Mesenchymal stem cell (in vitro differentiated cells and primary cell): ENCODE data around the gene JAG2.

Experiments used
- DNase-seq: peaks from one replicate; pipeline ENCODE4 v3.0.0-alpha.2; 2013
- H2AFZ ChIP-seq: one replicate; pipeline ENCODE4 v1.6.1; 2013; ENCODE audit warnings: low read depth, mild to moderate bottlenecking, control low read depth, inconsistent platforms, low read length, moderate library complexity
- H2AK5ac ChIP-seq: 2 replicates; pipeline ENCODE4 v1.6.1; 2013; ENCODE audit warnings: low read length, moderate library complexity, mild to moderate bottlenecking, inconsistent platforms; ENCODE audit not compliant: severe bottlenecking
- H2BK120ac ChIP-seq: one replicate; pipeline ENCODE4 v1.6.1; 2013; ENCODE audit warnings: low read depth, mild to moderate bottlenecking, inconsistent platforms, low read length, moderate library complexity
- H2BK12ac ChIP-seq, 2 experiments: one replicate each; pipeline ENCODE4 v1.6.1; 2013; ENCODE audit warnings: inconsistent platforms in 2 of 2, low read length in 2 of 2, mild to moderate bottlenecking in 2 of 2, moderate library complexity in 2 of 2, control low read depth in 1 of 2
- H2BK15ac ChIP-seq: one replicate; pipeline ENCODE4 v1.6.1; 2013; ENCODE audit warnings: mild to moderate bottlenecking, low read depth, inconsistent platforms; ENCODE audit not compliant: poor library complexity, severe bottlenecking
- H2BK5ac ChIP-seq: 2 replicates; pipeline ENCODE4 v1.6.1; 2013; ENCODE audit warnings: low read depth, mild to moderate bottlenecking, low read length, control low read depth, inconsistent platforms; ENCODE audit not compliant: poor library complexity, severe bottlenecking
- H3K14ac ChIP-seq, 2 experiments: one replicate each; pipeline ENCODE4 v1.6.1; 2013; ENCODE audit warnings: inconsistent platforms in 2 of 2, low read length in 2 of 2, control low read depth in 1 of 2, mild to moderate bottlenecking in 1 of 2, moderate library complexity in 1 of 2
- H3K18ac ChIP-seq, 2 experiments: one replicate each; pipeline ENCODE4 v1.6.1; 2013; ENCODE audit warnings: inconsistent platforms in 2 of 2, low read length in 2 of 2, control low read depth in 1 of 2, low read depth in 1 of 2, mild to moderate bottlenecking in 1 of 2
- H3K23ac ChIP-seq, 2 experiments: one replicate each; pipeline ENCODE4 v1.6.1; 2013; ENCODE audit warnings: inconsistent platforms in 2 of 2, low read length in 2 of 2, mild to moderate bottlenecking in 2 of 2, moderate library complexity in 2 of 2, control low read depth in 1 of 2
- H3K27ac ChIP-seq: 2 replicates; pipeline ENCODE4 v1.5.1; 2013; ENCODE audit warnings: mild to moderate bottlenecking, moderate library complexity, low read length, control low read depth, inconsistent platforms; ENCODE audit not compliant: poor library complexity, severe bottlenecking
- H3K27me3 ChIP-seq, 2 experiments: 2 replicates each; pipeline versions ENCODE4 v1.6.1 to v1.7.0; 2013; ENCODE audit warnings: low read length in 2 of 2, mild to moderate bottlenecking in 2 of 2, moderate library complexity in 2 of 2, control low read depth in 1 of 2, inconsistent platforms in 1 of 2; ENCODE audit not compliant: control insufficient read depth in 1 of 2, insufficient read depth in 1 of 2
- H3K36me3 ChIP-seq, 2 experiments: 2 replicates each; pipeline versions ENCODE4 v1.6.1 to v1.7.0; 2013; ENCODE audit warnings: low read length in 2 of 2, control low read depth in 1 of 2, inconsistent platforms in 1 of 2, low read depth in 1 of 2, mild to moderate bottlenecking in 1 of 2; ENCODE audit not compliant: insufficient read depth in 2 of 2, control insufficient read depth in 1 of 2
- H3K4ac ChIP-seq, 2 experiments: one replicate each; pipeline ENCODE4 v1.6.1; 2013; ENCODE audit warnings: inconsistent platforms in 2 of 2, low read length in 2 of 2, mild to moderate bottlenecking in 2 of 2, moderate library complexity in 2 of 2, control low read depth in 1 of 2, low read depth in 1 of 2
- H3K4me1 ChIP-seq: 2 replicates; pipeline ENCODE4 v1.6.1; 2013; ENCODE audit warnings: low read depth, low read length, control low read depth; ENCODE audit not compliant: control insufficient read depth, insufficient read depth
- H3K4me2 ChIP-seq: 2 replicates; pipeline ENCODE4 v1.6.1; 2013; ENCODE audit warnings: low read length, mild to moderate bottlenecking, inconsistent platforms; ENCODE audit not compliant: poor library complexity, severe bottlenecking
- H3K4me3 ChIP-seq, 2 experiments: 2 replicates each; pipeline versions ENCODE4 v1.5.1 to v1.7.0; 2013; ENCODE audit warnings: low read length in 2 of 2, mild to moderate bottlenecking in 2 of 2, control low read depth in 1 of 2, low read depth in 1 of 2; ENCODE audit not compliant: insufficient read depth in 1 of 2
- H3K79me1 ChIP-seq: replicated peaks from 2 replicates; pipeline ENCODE4 v1.6.1; 2013; ENCODE audit warnings: mild to moderate bottlenecking, control low read depth, low read length, inconsistent platforms; ENCODE audit not compliant: poor library complexity, severe bottlenecking
- H3K9ac ChIP-seq: 2 replicates; pipeline ENCODE4 v1.7.0; 2013; ENCODE audit warnings: mild to moderate bottlenecking, low read length, moderate library complexity
- H3K9me3 ChIP-seq: 2 replicates; pipeline ENCODE4 v1.7.0; 2013; ENCODE audit warnings: mild to moderate bottlenecking, low read length; ENCODE audit not compliant: control insufficient read depth
- H4K8ac ChIP-seq: one replicate; pipeline ENCODE4 v1.6.1; 2013; ENCODE audit warnings: inconsistent platforms, mild to moderate bottlenecking, low read length, moderate library complexity
- H4K91ac ChIP-seq: one replicate; pipeline ENCODE4 v1.6.1; 2013; ENCODE audit warnings: mild to moderate bottlenecking, low read length, inconsistent platforms
- WGBS: methylation state at CpG from one replicate; pipeline ENCODE4 v1.1.7; 2013; ENCODE audit warnings: mixed read lengths; 5-methylcytosine and 5-hydroxymethylcytosine counted together

The JAG2 gene

DNA sequence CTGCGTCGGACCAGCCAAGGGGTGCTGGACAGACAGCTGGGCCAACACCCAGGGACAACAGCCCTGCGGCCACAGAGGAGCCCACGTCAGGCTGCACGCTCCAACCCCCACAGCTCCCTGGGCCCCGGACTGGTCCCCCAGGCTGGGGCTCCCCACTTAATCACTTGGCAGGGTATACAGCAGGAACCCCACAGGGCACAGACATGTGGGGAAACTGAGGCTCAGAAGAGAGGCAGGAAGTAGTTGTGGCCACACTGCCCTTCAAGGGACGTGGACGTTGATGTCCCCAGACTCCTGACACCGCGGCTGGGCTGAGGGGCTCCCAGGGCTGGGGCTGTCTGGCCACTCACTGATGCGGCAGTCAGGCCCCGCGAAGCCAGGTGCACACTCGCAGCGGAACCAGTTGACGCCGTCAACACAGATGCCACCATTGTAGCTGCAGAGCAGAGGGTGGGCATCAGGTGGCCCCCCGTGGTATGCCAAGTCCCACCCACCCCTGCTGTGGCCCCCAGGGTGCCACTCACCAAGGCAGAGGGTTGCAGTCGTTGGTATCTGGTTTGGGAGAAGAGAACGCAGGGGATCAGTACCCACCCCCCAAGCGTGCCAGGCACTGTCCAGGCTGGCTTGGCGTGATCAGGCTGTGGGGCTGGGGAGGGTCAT, 21.5 kb downstream of the JAG2 start:
- Histone ChIP-seq H3K79me1 (no peaks in the 10 kb centered on the region), H3K36me3 (peaks cover 0 to 6% of the 10 kb centered on the region in 2 experiments), H3K9ac (no peak overlapping the region), H3K18ac (no peak overlapping the region), H3K4me3 (no peak overlapping the region), H2BK12ac (no peak overlapping the region), H2BK5ac (no peak overlapping the region), H2AK5ac (no peak overlapping the region), H3K27ac (no peak overlapping the region), H3K4me1 (peaks cover 6% of the 10 kb centered on the region), H3K23ac (no peak overlapping the region), H4K91ac (no peak overlapping the region), H4K8ac (no peak overlapping the region), H2BK15ac (peak overlapping the region; percentile 15), H2BK120ac (no peak overlapping the region), H3K4ac (no peak overlapping the region), H3K4me2 (no peak overlapping the region), H3K27me3 (no peaks in the 10 kb centered on the region), H3K9me3 (no peaks in the 10 kb centered on the region), H3K14ac (no peak overlapping the region), H2AFZ (no peak overlapping the region)
- WGBS = 88% methylated on average over 22 of the region's 22 CpGs
- no peak for DNase-seq

DNA sequence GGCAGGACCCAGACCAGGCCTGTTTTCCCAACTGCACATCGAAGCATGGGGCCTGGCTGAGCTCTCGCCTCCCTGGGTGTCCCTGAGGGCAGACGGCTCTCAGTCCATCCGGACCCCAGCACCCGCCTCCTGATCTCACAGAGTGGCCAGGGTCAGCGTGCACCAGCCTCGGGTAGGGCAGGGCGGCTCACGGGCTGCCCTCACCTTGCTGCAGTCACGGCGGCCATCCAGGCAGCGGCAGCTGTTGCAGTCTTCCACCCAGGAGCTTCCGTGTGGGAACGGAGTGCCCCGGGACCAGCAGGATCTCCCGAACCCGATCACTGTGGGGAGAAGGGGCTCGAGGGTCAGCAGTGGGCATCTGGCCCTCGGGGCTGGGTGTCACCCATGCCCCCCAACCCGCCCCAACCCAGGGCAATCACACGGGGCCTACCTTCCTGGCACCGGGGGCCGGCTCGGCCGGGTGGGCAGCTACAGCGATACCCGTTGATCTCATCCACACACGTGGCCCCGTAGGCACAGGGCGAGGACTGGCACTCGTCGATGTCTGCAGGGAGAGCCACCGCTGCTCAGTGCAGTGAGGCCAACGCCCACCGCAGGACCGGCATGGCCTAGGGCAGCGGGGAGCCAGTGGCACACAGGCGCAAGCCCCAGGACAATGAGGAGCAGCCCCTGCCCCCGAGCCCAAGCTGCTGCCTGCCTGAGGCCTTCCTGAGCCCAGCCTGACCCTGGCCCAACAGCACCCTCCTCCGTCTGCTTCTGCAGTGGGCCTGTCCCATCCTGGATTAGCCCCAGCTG, 22.2 kb downstream of the JAG2 start:
- H4K8ac ChIP-seq = no peak overlapping the region
- H3K36me3 ChIP-seq = peaks cover 0 to 6% of the 10 kb centered on the region in 2 experiments
- no peak overlapping the region for H2BK5ac ChIP-seq
- no peak overlapping the region for H4K91ac ChIP-seq
- H3K27ac ChIP-seq = no peak overlapping the region
- H2AFZ ChIP-seq = no peak overlapping the region
- H3K4me2 ChIP-seq = no peak overlapping the region
- H3K27me3 ChIP-seq = no peaks in the 10 kb centered on the region
- H3K18ac ChIP-seq = no peak overlapping the region
- no peak overlapping the region for H2BK12ac ChIP-seq
- no peak overlapping the region for H3K23ac ChIP-seq
- no peak overlapping the region for H2BK120ac ChIP-seq
- no peaks in the 10 kb centered on the region for H3K79me1 ChIP-seq
- DNase-seq = no peak
- no peak overlapping the region for H3K14ac ChIP-seq
- no peak overlapping the region for H3K4ac ChIP-seq
- H3K4me1 ChIP-seq = peaks cover 6% of the 10 kb centered on the region
- H2AK5ac ChIP-seq = no peak overlapping the region
- no peak overlapping the region for H2BK15ac ChIP-seq
- 89% methylated on average over 40 of the region's 40 CpGs for WGBS
- peak overlapping the region in 1 of 2 experiments; percentile 14 for H3K4me3 ChIP-seq
- no peak overlapping the region for H3K9ac ChIP-seq
- no peaks in the 10 kb centered on the region for H3K9me3 ChIP-seq

DNA sequence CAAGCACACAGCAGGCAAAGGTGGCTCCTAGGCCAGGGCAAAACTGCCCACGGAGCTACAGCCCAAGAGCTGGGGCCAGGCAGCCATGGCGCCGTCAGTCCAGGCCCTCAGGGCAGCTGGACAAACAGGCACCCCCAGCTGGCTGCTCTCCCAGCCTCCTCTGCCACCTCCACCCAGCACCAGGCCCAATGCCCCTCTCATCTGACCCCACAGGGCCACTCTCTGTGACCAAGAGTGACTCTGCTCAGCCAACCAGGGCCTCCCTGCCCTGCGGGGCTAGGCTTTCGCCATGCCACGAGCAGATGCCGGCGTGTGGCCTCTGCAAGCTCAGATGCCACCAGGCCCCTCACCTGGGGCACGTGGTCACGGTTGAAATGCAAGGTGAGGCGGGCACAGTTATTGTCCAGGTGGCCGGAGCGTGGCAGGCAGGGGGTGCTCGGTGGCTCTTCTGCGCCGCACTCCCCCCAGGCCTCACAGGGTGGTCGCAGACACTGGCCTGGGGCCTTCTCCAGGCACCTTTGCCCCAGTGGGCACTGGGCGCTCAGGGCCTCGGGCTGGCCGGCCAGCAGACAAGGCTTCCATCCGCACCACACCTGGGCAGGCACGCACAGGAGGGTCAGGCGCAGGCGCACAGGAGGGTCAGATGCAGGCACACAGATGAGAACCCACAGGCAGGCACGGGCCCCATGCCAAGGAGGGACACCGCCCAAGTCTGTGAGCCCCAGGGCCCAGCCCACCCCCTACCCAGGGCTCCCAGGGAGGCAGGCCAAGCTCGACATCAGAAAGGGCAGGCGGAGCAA, 23.0 kb downstream of the JAG2 start:
- no peak overlapping the region for H3K23ac ChIP-seq
- no peaks in the 10 kb centered on the region for H3K27me3 ChIP-seq
- DNase-seq = no peak
- no peak overlapping the region for H2AFZ ChIP-seq
- H2BK15ac ChIP-seq = no peak overlapping the region
- no peak overlapping the region for H3K9ac ChIP-seq
- H3K4ac ChIP-seq = no peak overlapping the region
- H4K91ac ChIP-seq = no peak overlapping the region
- H3K36me3 ChIP-seq = peaks cover 0 to 6% of the 10 kb centered on the region in 2 experiments
- 92% methylated on average over 28 of the region's 28 CpGs for WGBS
- H2BK12ac ChIP-seq = no peak overlapping the region
- no peak overlapping the region for H2BK5ac ChIP-seq
- H3K9me3 ChIP-seq = no peaks in the 10 kb centered on the region
- H2AK5ac ChIP-seq = no peak overlapping the region
- no peak overlapping the region for H3K27ac ChIP-seq
- H2BK120ac ChIP-seq = no peak overlapping the region
- no peak overlapping the region for H3K4me3 ChIP-seq
- H3K4me2 ChIP-seq = no peak overlapping the region
- no peak overlapping the region for H3K14ac ChIP-seq
- H3K18ac ChIP-seq = no peak overlapping the region
- H3K4me1 ChIP-seq = peaks cover 6% of the 10 kb centered on the region
- no peaks in the 10 kb centered on the region for H3K79me1 ChIP-seq
- no peak overlapping the region for H4K8ac ChIP-seq
